HepG2 (cell line): ENCODE results near the gene FBXL20. TPM values are rescaled to one million over a fixed set of nuclear protein-coding genes. Genes with fewer than 3 reads are reported as not detected.

Experiments used
- CBX5 ChIP-seq: sonication (generic); formaldehyde crosslinking; IDR thresholded peaks from 2 replicates; pipeline ENCODE4 v1.4.0; 2020; ENCODE audit warnings: missing genetic modification reagents, borderline replicate concordance
- DNMT1 ChIP-seq: sonication (generic); formaldehyde crosslinking; IDR thresholded peaks from 2 replicates; pipeline ENCODE4 v1.5.1; 2020; ENCODE audit warnings: mild to moderate bottlenecking, missing genetic modification reagents
- PHF8 ChIP-seq: sonication (generic); formaldehyde crosslinking; IDR thresholded peaks from 2 replicates; pipeline ENCODE4 v1.5.0; 2020; ENCODE audit warnings: missing genetic modification reagents
- RAD21 ChIP-seq: fragments of 450-650 bp; formaldehyde crosslinking; IDR thresholded peaks from 2 replicates; pipeline ENCODE4 v1.5.0; 2020; ENCODE audit warnings: mild to moderate bottlenecking
- SP1 ChIP-seq, 2 experiments: fragments of 450-650 bp in 1 of 2; sonication (generic) in 1 of 2; formaldehyde crosslinking in 1 of 2; IDR thresholded peaks; 2 replicates each; pipeline versions ENCODE4 v1.4.0 to v1.6.1; 2016 to 2020; ENCODE audit warnings: missing genetic modification reagents in 1 of 2
- SP5 ChIP-seq: IDR thresholded peaks from 2 replicates; pipeline ENCODE4 v1.6.1; 2016; ENCODE audit warnings: low read depth, borderline replicate concordance
- TBX3 ChIP-seq: fragments of 450-650 bp; IDR thresholded peaks from 2 replicates; pipeline ENCODE4 v1.6.1; 2017; ENCODE audit warnings: antibody characterized with exemption, mild to moderate bottlenecking, inconsistent platforms, borderline replicate concordance
- TFAP4 ChIP-seq: sonication (generic); IDR thresholded peaks from 2 replicates; pipeline ENCODE4 v1.6.1; 2016; ENCODE audit warnings: low read depth, borderline replicate concordance
- UBTF ChIP-seq: sonication (generic); formaldehyde crosslinking; IDR thresholded peaks from 2 replicates; pipeline ENCODE4 v1.4.0; 2020; ENCODE audit warnings: mild to moderate bottlenecking, missing genetic modification reagents
- ZFP1 ChIP-seq: IDR thresholded peaks from 2 replicates; pipeline ENCODE4 v1.6.1; 2016
- ZNF331 ChIP-seq: sonication (generic); formaldehyde crosslinking; IDR thresholded peaks from 2 replicates; pipeline ENCODE4 v1.4.0; 2020; ENCODE audit warnings: missing genetic modification reagents
- ZNF768 ChIP-seq: sonication (generic); formaldehyde crosslinking; IDR thresholded peaks from 2 replicates; pipeline ENCODE4 v1.4.0; 2020; ENCODE audit warnings: missing genetic modification reagents
- ZNF883 ChIP-seq: sonication (generic); formaldehyde crosslinking; IDR thresholded peaks from 2 replicates; pipeline ENCODE4 v1.5.1; 2020; ENCODE audit warnings: mild to moderate bottlenecking, missing genetic modification reagents; ENCODE audit errors: not compliant biosample characterization
- polyA plus RNA-seq, 8 experiments: library from polyadenylated mRNA; depleted of rRNA in 3 of 8; stranded (reverse) in 7 of 8; unstranded in 1 of 8; fragments of >200 nt; fragmentation: Illumina TruSeq in 4 of 8; extraction: Trizol in 4 of 8; gene quantifications; 2 replicates each; pipeline versions ENCODE4 v1.2.1 to v1.2.3, GENCODE V29; 2011 to 2016; ENCODE audit warnings: low read depth in 4 of 8, missing spikeins in 1 of 8, mixed read lengths in 1 of 8; ENCODE audit not compliant: insufficient read depth in 1 of 8
- total RNA-seq, 5 experiments: library from RNA; depleted of rRNA; stranded (reverse); fragments of >200 nt; fragmentation: Illumina TruSeq; extraction: Trizol; gene quantifications; 2 replicates each; pipeline ENCODE4 v1.2.3, GENCODE V29; 2016; ENCODE audit warnings: low read depth in 1 of 5
- TF ChIP-seq, protein P1 (sequence below): sonication (generic); formaldehyde crosslinking; IDR thresholded peaks from 2 replicates; pipeline ENCODE4 v1.5.1; 2020; ENCODE audit warnings: mild to moderate bottlenecking, missing genetic modification reagents, moderate library complexity
- TF ChIP-seq, protein P2 (sequence below): sonication (generic); formaldehyde crosslinking; IDR thresholded peaks from 2 replicates; pipeline ENCODE4 v1.9.0; 2022; ENCODE audit warnings: missing genetic modification reagents, mild to moderate bottlenecking, borderline replicate concordance

Gene FBXL20
- total and polyA plus RNA-seq, 2 of the 13 experiments (the other 11 are each of a cell fraction or from before 2014, with no cell fraction given): 10.2 to 10.3 TPM

DNA sequence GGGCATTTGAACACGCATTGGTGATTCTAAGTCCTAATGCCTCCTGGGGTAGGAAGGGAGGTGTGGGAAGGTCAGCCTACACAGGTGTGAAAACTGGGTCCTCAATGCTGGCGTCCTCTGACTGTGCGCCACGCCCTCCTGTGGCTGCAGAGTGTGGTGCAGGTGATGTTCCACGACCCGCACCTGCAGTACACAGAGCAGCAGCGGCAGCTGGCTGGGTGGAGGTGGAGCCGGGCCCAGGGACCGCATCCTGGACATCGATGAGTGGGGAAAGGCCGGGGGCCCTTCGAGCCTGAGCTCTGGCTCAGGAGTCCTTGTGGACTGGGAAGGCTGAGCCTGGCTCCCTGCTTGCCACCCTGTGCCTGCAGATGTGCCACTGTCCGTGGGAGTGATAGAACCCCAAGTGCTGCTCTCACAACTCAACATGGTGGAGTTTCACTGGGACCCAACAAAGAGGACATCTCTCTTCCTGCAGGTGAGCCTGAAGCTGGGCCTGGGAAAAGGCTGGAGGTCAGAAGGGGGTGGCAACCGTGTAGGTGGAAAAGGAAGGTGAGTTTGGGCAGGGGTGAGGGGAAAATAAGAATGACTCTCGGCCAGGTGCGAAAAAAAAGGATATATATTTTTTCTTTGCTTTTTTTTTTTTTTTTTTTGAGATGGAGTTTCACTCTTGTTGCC is 161.6 kb downstream of the FBXL20 start (continued):
- TF ChIP-seq UBTF (CRISPR knock-in tag): peak; percentile 50
- TF ChIP-seq SP1 (IDR thresholded peaks at IDR 0.05): no peak
- 0 out of 2 replicates have a peak, but pooled peaks have one; percentile 21 for TF ChIP-seq SP1 (CRISPR knock-in tag; IDR thresholded peaks at IDR 0.05)
- peak; percentile 35; the same call in 1 of the 2 replicates for TF ChIP-seq TFAP4
- TF ChIP-seq ZFP1 (CRISPR knock-in tag): no peak
- TF ChIP-seq SP5 (CRISPR knock-in tag): no peak
- TF ChIP-seq PHF8 (CRISPR knock-in tag): no peak
- TF ChIP-seq ZNF331: peak; percentile 49; the same call in 1 of the 2 replicates
- TF ChIP-seq, protein P1, sequence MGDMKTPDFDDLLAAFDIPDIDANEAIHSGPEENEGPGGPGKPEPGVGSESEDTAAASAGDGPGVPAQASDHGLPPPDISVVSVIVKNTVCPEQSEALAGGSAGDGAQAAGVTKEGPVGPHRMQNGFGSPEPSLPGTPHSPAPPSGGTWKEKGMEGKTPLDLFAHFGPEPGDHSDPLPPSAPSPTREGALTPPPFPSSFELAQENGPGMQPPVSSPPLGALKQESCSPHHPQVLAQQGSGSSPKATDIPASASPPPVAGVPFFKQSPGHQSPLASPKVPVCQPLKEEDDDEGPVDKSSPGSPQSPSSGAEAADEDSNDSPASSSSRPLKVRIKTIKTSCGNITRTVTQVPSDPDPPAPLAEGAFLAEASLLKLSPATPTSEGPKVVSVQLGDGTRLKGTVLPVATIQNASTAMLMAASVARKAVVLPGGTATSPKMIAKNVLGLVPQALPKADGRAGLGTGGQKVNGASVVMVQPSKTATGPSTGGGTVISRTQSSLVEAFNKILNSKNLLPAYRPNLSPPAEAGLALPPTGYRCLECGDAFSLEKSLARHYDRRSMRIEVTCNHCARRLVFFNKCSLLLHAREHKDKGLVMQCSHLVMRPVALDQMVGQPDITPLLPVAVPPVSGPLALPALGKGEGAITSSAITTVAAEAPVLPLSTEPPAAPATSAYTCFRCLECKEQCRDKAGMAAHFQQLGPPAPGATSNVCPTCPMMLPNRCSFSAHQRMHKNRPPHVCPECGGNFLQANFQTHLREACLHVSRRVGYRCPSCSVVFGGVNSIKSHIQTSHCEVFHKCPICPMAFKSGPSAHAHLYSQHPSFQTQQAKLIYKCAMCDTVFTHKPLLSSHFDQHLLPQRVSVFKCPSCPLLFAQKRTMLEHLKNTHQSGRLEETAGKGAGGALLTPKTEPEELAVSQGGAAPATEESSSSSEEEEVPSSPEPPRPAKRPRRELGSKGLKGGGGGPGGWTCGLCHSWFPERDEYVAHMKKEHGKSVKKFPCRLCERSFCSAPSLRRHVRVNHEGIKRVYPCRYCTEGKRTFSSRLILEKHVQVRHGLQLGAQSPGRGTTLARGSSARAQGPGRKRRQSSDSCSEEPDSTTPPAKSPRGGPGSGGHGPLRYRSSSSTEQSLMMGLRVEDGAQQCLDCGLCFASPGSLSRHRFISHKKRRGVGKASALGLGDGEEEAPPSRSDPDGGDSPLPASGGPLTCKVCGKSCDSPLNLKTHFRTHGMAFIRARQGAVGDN (CRISPR knock-in tag): peak; percentile 56
- TF ChIP-seq ZNF883 (CRISPR knock-in tag): peak; percentile 51
- TF ChIP-seq DNMT1 (CRISPR knock-in tag): no peak
- TF ChIP-seq CBX5: 0 out of 2 replicates have a peak, but pooled peaks have one; percentile 64
- TF ChIP-seq ZNF768 (CRISPR knock-in tag): peak; percentile 46; the same call in 1 of the 2 replicates
- peak; percentile 78; the same call in 1 of the 2 replicates for TF ChIP-seq TBX3
- TF ChIP-seq, protein P2, sequence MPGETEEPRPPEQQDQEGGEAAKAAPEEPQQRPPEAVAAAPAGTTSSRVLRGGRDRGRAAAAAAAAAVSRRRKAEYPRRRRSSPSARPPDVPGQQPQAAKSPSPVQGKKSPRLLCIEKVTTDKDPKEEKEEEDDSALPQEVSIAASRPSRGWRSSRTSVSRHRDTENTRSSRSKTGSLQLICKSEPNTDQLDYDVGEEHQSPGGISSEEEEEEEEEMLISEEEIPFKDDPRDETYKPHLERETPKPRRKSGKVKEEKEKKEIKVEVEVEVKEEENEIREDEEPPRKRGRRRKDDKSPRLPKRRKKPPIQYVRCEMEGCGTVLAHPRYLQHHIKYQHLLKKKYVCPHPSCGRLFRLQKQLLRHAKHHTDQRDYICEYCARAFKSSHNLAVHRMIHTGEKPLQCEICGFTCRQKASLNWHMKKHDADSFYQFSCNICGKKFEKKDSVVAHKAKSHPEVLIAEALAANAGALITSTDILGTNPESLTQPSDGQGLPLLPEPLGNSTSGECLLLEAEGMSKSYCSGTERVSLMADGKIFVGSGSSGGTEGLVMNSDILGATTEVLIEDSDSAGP (CRISPR knock-in tag): peak; percentile 45; the same call in 1 of the 2 replicates
- peak; percentile 40; the same call in 1 of the 2 replicates for TF ChIP-seq RAD21 (CRISPR knock-in tag)
